Peyer's patch (tissue), 4 donors: ENCODE measurements around the gene SLC27A1.

ENCODE experiments used
- CTCF ChIP-seq, 6 experiments: fragments of 450-650 bp in 4 of 6; fragments of 200-600 bp in 2 of 6; sonication (generic) in 1 of 6; IDR thresholded peaks; one replicate each; pipeline ENCODE4 v1.5.1; 2017 to 2019; ENCODE audit warnings: antibody characterized with exemption in 6 of 6, mild to moderate bottlenecking in 3 of 6, moderate library complexity in 1 of 6
- POLR2A ChIP-seq, 2 donors: fragments of 450-650 bp; IDR thresholded peaks; one replicate each; pipeline ENCODE4 v1.5.1; 2017; ENCODE audit warnings: antibody characterized with exemption in 2 of 2, mild to moderate bottlenecking in 2 of 2, moderate library complexity in 2 of 2

- TF ChIP-seq CTCF (IDR thresholded peaks at IDR 0.05): no peak
- no peak for TF ChIP-seq POLR2A (IDR thresholded peaks at IDR 0.05)
Observed at GRCh38 chr19:17423429-17424208, 46.7 kb upstream of the SLC27A1 start.
